Vagina (tissue), 2 donors: ENCODE results near the gene SNUPN. TPM values are rescaled to one million over a fixed set of nuclear protein-coding genes. Genes with fewer than 3 reads are reported as not detected.

Source experiments
- DNase-seq, 2 donors: peaks; one replicate each; pipeline ENCODE4 v3.0.0-alpha.2; 2017; ENCODE audit errors: extremely low spot score in 2 of 2
- H3K27ac ChIP-seq: fragments of 200-600 bp; sonication (generic); one replicate; pipeline ENCODE4 v1.5.1; 2019
- H3K27me3 ChIP-seq: fragments of 200-600 bp; sonication (generic); one replicate; pipeline ENCODE4 v1.5.1; 2019
- H3K36me3 ChIP-seq, 2 donors: fragments of 200-600 bp; sonication (generic); one replicate each; pipeline ENCODE4 v1.5.1; 2017 to 2019
- H3K4me1 ChIP-seq: fragments of 200-600 bp; sonication (generic); one replicate; pipeline ENCODE4 v1.5.1; 2019
- H3K4me3 ChIP-seq, 2 donors: fragments of 200-600 bp; sonication (generic); 1 replicate in 1 of 2; 2 replicates in 1 of 2; pipeline ENCODE4 v1.5.1; 2016 to 2019
- H3K9me3 ChIP-seq: fragments of 200-600 bp; sonication (generic); one replicate; pipeline ENCODE4 v1.5.1; 2019
- CTCF ChIP-seq, 3 experiments: fragments of 450-650 bp in 2 of 3; fragments of 200-600 bp in 1 of 3; sonication (generic) in 1 of 3; IDR thresholded peaks; one replicate each; pipeline ENCODE4 v1.5.1; 2017 to 2019; ENCODE audit warnings: antibody characterized with exemption in 3 of 3, mild to moderate bottlenecking in 2 of 3, moderate library complexity in 2 of 3
- POLR2A ChIP-seq, 2 donors: fragments of 450-650 bp; IDR thresholded peaks; one replicate each; pipeline ENCODE4 v1.6.1; 2017; ENCODE audit warnings: antibody characterized with exemption in 2 of 2, mild to moderate bottlenecking in 2 of 2, moderate library complexity in 2 of 2
- POLR2AphosphoS5 ChIP-seq, 2 donors: sonication (generic); formaldehyde crosslinking; IDR thresholded peaks; one replicate each; pipeline ENCODE4 v1.9.0; 2017; ENCODE audit warnings: antibody characterized with exemption in 2 of 2, mild to moderate bottlenecking in 2 of 2, low read depth in 1 of 2; ENCODE audit not compliant: insufficient read depth in 1 of 2
- intact Hi-C: fragments of 100-400 bp; cut with DNase I; formaldehyde crosslinking; loops from one replicate; pipeline ENCODE4 v1.15.1; 2023
- total RNA-seq: library from RNA; depleted of rRNA; stranded (reverse); fragments of >200 nt; gene quantifications from one replicate; pipeline ENCODE4 v1.2.3, GENCODE V29; 2016

SNUPN gene
- total RNA-seq, 1 donor from 2014 or later, result 21.9 TPM

- Histone ChIP-seq H3K27ac (no peak overlapping the region), H3K4me3 (no peak overlapping the region), H3K27me3 (no peaks in the 10 kb centered on the region), H3K4me1 (peaks cover 38% of the 10 kb centered on the region), H3K9me3 (no peaks in the 10 kb centered on the region), H3K36me3 (peaks cover 0 to 21% of the 10 kb centered on the region in 2 donors)
- TF ChIP-seq POLR2AphosphoS5 (IDR thresholded peaks at IDR 0.05; ENCODE audit: insufficient read depth in 1 of 2, low read depth in 1 of 2) (no peak), CTCF (IDR thresholded peaks at IDR 0.05) (no peak), POLR2A (IDR thresholded peaks at IDR 0.05) (no peak)
- intact Hi-C loops, result no loop called here
- no peak for DNase-seq
These were observed 3.0 kb downstream of the SNUPN start for GRCh38 chr15:75622505-75622904.

GRCh38 chr15:75620841-75621391 is 4.6 kb downstream of the SNUPN start:
- intact Hi-C loops, result no loop called here
- Histone ChIP-seq H3K36me3 (peaks cover 0 to 37% of the 10 kb centered on the region in 2 donors), H3K9me3 (no peaks in the 10 kb centered on the region), H3K27ac (peak overlapping the region; percentile 59), H3K4me1 (peaks cover 30% of the 10 kb centered on the region), H3K4me3 (peak overlapping the region in 1 of 2 donors; percentile 5), H3K27me3 (no peaks in the 10 kb centered on the region)
- TF ChIP-seq POLR2AphosphoS5 (IDR thresholded peaks at IDR 0.05; ENCODE audit: insufficient read depth in 1 of 2, low read depth in 1 of 2), result no peak
- peak in 1 of 3 experiments; percentile 41 for TF ChIP-seq CTCF (IDR thresholded peaks at IDR 0.05)
- DNase-seq, result peak in 1 of 2 donors; percentile 94

- TF ChIP-seq POLR2AphosphoS5 (IDR thresholded peaks at IDR 0.05; ENCODE audit: insufficient read depth in 1 of 2, low read depth in 1 of 2), result no peak
- no peak for TF ChIP-seq CTCF (IDR thresholded peaks at IDR 0.05)
- TF ChIP-seq POLR2A (IDR thresholded peaks at IDR 0.05), result no peak
- H3K27ac ChIP-seq, result peak overlapping the region; percentile 59
- no peaks in the 10 kb centered on the region for H3K9me3 ChIP-seq
- no peaks in the 10 kb centered on the region for H3K27me3 ChIP-seq
- intact Hi-C loops, result no loop called here
- peak overlapping the region in 1 of 2 donors; percentile 5 for H3K4me3 ChIP-seq
- peaks cover 0 to 40% of the 10 kb centered on the region in 2 donors for H3K36me3 ChIP-seq
- H3K4me1 ChIP-seq, result peaks cover 29% of the 10 kb centered on the region
- no peak for DNase-seq
These were observed 5.3 kb downstream of the SNUPN start for GRCh38 chr15:75620058-75620820.

- intact Hi-C loops, result loop anchor here (5.0 kb wide), 1 partner anchor 39 kb away; the partner anchor contains the start of gene PTPN9
- peaks cover 20% of the 10 kb centered on the region for H3K4me1 ChIP-seq
- H3K4me3 ChIP-seq, result no peak overlapping the region
- no peaks in the 10 kb centered on the region for H3K27me3 ChIP-seq
- no peaks in the 10 kb centered on the region for H3K9me3 ChIP-seq
- H3K27ac ChIP-seq, result no peak overlapping the region
- DNase-seq, result no peak
- peaks cover 0 to 56% of the 10 kb centered on the region in 2 donors for H3K36me3 ChIP-seq
- TF ChIP-seq POLR2AphosphoS5 (IDR thresholded peaks at IDR 0.05; ENCODE audit: insufficient read depth in 1 of 2, low read depth in 1 of 2) (no peak), POLR2A (IDR thresholded peaks at IDR 0.05) (no peak), CTCF (IDR thresholded peaks at IDR 0.05) (no peak)
These were observed 8.8 kb downstream of the SNUPN start for GRCh38 chr15:75616766-75617165.
